Naive thymus-derived CD4-positive, alpha-beta T cell (primary cell): Measurements from ENCODE around the gene ZNF638. TPM values are rescaled to one million over a fixed set of nuclear protein-coding genes. Genes with fewer than 3 reads are reported as not detected.
A peak's percentile ranks its signal among the peaks of the same experiment; 100 is the strongest.

Experiments
- ATAC-seq: fragments of 150-1000 bp; cut with Tn5 transposase; 2 replicates; pipeline ENCODE4 v1.10.0; 2021; ENCODE audit warnings: mild to moderate bottlenecking, moderate library complexity
- CTCF ChIA-PET: fragments of 350-600 bp; sonication (Branson Sonifier 250); formaldehyde crosslinking; loops from one replicate; lab custom pipeline; 2021; ENCODE audit warnings: antibody characterized with exemption; lab: Charles Lee
- POLR2A ChIA-PET: fragments of 350-600 bp; sonication (Branson Sonifier 250); formaldehyde crosslinking; loops from one replicate; lab custom pipeline; 2021; ENCODE audit warnings: antibody characterized with exemption, inconsistent platforms; lab: Charles Lee
- DNase-seq, 9 donors: peaks; one replicate each; pipeline versions ENCODE4 v3.0.0 to v3.0.0-alpha.2; 2020 to 2022; ENCODE audit warnings: mixed read lengths in 1 of 9
- H3K27ac ChIP-seq: one replicate; pipeline ENCODE4 v1.7.0; 2013; ENCODE audit warnings: mild to moderate bottlenecking, low read depth, low read length, moderate library complexity
- H3K27me3 ChIP-seq, 2 donors: one replicate each; pipeline ENCODE4 v1.7.0; 2013; ENCODE audit warnings: low read length in 2 of 2, mild to moderate bottlenecking in 2 of 2, moderate library complexity in 2 of 2; ENCODE audit not compliant: control insufficient read depth in 2 of 2, insufficient read depth in 2 of 2
- H3K36me3 ChIP-seq, 3 experiments: 1 replicate in 2 of 3; 2 replicates in 1 of 3; pipeline ENCODE4 v1.7.0; 2013; ENCODE audit warnings: low read length in 3 of 3, mild to moderate bottlenecking in 3 of 3, moderate library complexity in 1 of 3; ENCODE audit not compliant: insufficient read depth in 3 of 3, control insufficient read depth in 2 of 3
- H3K4me1 ChIP-seq, 2 donors: one replicate each; pipeline ENCODE4 v1.7.0; 2013; ENCODE audit warnings: low read length in 2 of 2, mild to moderate bottlenecking in 2 of 2, moderate library complexity in 1 of 2; ENCODE audit not compliant: control insufficient read depth in 2 of 2, insufficient read depth in 2 of 2
- H3K4me3 ChIP-seq: 2 replicates; pipeline ENCODE4 v1.7.0; 2013; ENCODE audit warnings: mild to moderate bottlenecking, low read length
- H3K9me3 ChIP-seq, 3 experiments: 1 replicate in 2 of 3; 2 replicates in 1 of 3; pipeline ENCODE4 v1.7.0; 2013; ENCODE audit warnings: low read length in 3 of 3; ENCODE audit not compliant: control insufficient read depth in 2 of 3
- H3K27ac Mint-ChIP-seq, 9 donors: one replicate each; pipeline ENCODE4 v1.8.0; 2020 to 2022; ENCODE audit warnings: mixed read lengths in 9 of 9, mild to moderate bottlenecking in 8 of 9, moderate library complexity in 5 of 9, inconsistent platforms in 2 of 9
- H3K27me3 Mint-ChIP-seq, 5 donors: one replicate each; pipeline ENCODE4 v1.8.0; 2021 to 2022; ENCODE audit warnings: mixed read lengths in 5 of 5, mild to moderate bottlenecking in 1 of 5
- H3K36me3 Mint-ChIP-seq, 5 donors: one replicate each; pipeline ENCODE4 v1.8.0; 2020 to 2022; ENCODE audit warnings: mixed read lengths in 5 of 5, mild to moderate bottlenecking in 3 of 5, inconsistent platforms in 1 of 5
- H3K4me1 Mint-ChIP-seq, 7 donors: one replicate each; pipeline ENCODE4 v1.8.0; 2020 to 2022; ENCODE audit warnings: mixed read lengths in 7 of 7, mild to moderate bottlenecking in 3 of 7, inconsistent platforms in 1 of 7
- H3K4me3 Mint-ChIP-seq, 10 donors: one replicate each; pipeline ENCODE4 v1.8.0; 2020 to 2022; ENCODE audit warnings: mild to moderate bottlenecking in 10 of 10, mixed read lengths in 10 of 10, moderate library complexity in 6 of 10, inconsistent platforms in 2 of 10
- H3K9me3 Mint-ChIP-seq, 11 donors: one replicate each; pipeline ENCODE4 v1.8.0; 2020 to 2022; ENCODE audit warnings: mixed read lengths in 11 of 11, mild to moderate bottlenecking in 4 of 11, inconsistent platforms in 1 of 11, moderate library complexity in 1 of 11
- intact Hi-C, 2 donors: fragments of 100-400 bp; cut with micrococcal nuclease; formaldehyde crosslinking; loops; one replicate each; pipeline ENCODE4 v1.15.1; 2023
- polyA plus RNA-seq, 2 donors: library from polyadenylated mRNA; unstranded; fragments of 300-500 nt; fragmentation: Illumina TruSeq; gene quantifications; one replicate each; pipeline ENCODE4 v1.2.3, GENCODE V29; 2021
- total RNA-seq, 6 experiments: library from RNA in 5 of 6; stranded (reverse) in 5 of 6; gene quantifications; 1 replicate in 5 of 6; 2 replicates in 1 of 6; pipeline ENCODE4 v1.2.3 and lab custom pipeline; 2021 to 2026

The ZNF638 gene
- total and polyA plus RNA-seq, 7 experiments from 2014 or later, result 57.6 to 204 (median 114) TPM

GRCh38 chr2:71361631-71362030, 30.0 kb downstream of the ZNF638 start:
- Histone ChIP-seq H3K9me3 (no peaks in the 10 kb centered on the region), H3K27me3 (no peaks in the 10 kb centered on the region), H3K36me3 (peaks cover 15 to 76% (median 15%) of the 10 kb centered on the region in 3 experiments), H3K4me3 (no peak overlapping the region), H3K27ac (no peak overlapping the region), H3K4me1 (no peaks in the 10 kb centered on the region)
- H3K4me1 Mint-ChIP-seq, result peaks cover 16 to 53% (median 43%) of the 10 kb centered on the region in 7 donors
- H3K27me3 Mint-ChIP-seq, result no peaks in the 10 kb centered on the region
- DNase-seq (no peak), ATAC-seq (no peak)
- no peaks in the 10 kb centered on the region for H3K9me3 Mint-ChIP-seq
- ChIA-PET CTCF (no interaction called here), POLR2A (no interaction called here)
- intact Hi-C loops, result no loop called here
- H3K27ac Mint-ChIP-seq, result peak overlapping the region in 2 of 9 donors; percentile 1 to 48
- no peak overlapping the region for H3K4me3 Mint-ChIP-seq
- H3K36me3 Mint-ChIP-seq, result peaks cover 13 to 57% (median 44%) of the 10 kb centered on the region in 5 donors

GRCh38 chr2:71362447-71362846, 30.9 kb downstream of the ZNF638 start:
- peaks cover 16 to 45% (median 38%) of the 10 kb centered on the region in 7 donors for H3K4me1 Mint-ChIP-seq
- CTCF ChIA-PET, result no interaction called here
- no peaks in the 10 kb centered on the region for H3K9me3 ChIP-seq
- no peak overlapping the region for H3K4me3 ChIP-seq
- no peaks in the 10 kb centered on the region for H3K27me3 Mint-ChIP-seq
- H3K27ac Mint-ChIP-seq, result peak overlapping the region in 3 of 9 donors; percentile 1 to 78 (median 14)
- no peaks in the 10 kb centered on the region for H3K27me3 ChIP-seq
- ATAC-seq, result no peak
- no peaks in the 10 kb centered on the region for H3K4me1 ChIP-seq
- H3K27ac ChIP-seq, result no peak overlapping the region
- POLR2A ChIA-PET, result no interaction called here
- DNase-seq, result no peak
- peaks cover 13 to 54% (median 37%) of the 10 kb centered on the region in 5 donors for H3K36me3 Mint-ChIP-seq
- intact Hi-C loops, result no loop called here
- no peak overlapping the region for H3K4me3 Mint-ChIP-seq
- H3K9me3 Mint-ChIP-seq, result no peaks in the 10 kb centered on the region
- H3K36me3 ChIP-seq, result peaks cover 8 to 68% (median 15%) of the 10 kb centered on the region in 3 experiments

DNA sequence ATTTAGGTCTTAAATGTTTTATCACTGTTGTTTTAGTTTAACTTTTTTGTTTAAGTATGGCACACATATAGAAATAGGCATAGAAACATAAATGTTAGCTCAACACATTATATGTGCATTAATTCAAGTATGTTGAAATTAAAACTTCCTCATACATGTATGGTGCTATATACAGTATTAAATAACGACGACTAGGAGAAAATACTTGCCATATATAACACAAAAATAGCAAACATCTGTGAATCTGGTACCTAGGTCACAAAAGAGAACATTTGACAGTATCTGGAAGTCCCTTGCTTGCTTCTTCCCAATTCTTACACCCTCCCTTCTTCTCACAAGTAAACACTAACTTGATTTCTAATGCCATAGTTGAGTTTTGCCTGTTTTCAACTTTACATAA, 38.4 kb downstream of the ZNF638 start:
- no peak overlapping the region for H3K27ac ChIP-seq
- CTCF ChIA-PET, result no interaction called here
- Mint-ChIP-seq H3K27ac (peak overlapping the region in 2 of 9 donors; percentile 15 to 19), H3K36me3 (peaks cover 7 to 42% (median 16%) of the 10 kb centered on the region in 5 donors), H3K9me3 (no peaks in the 10 kb centered on the region), H3K27me3 (no peaks in the 10 kb centered on the region), H3K4me1 (peaks cover 0 to 32% (median 20%) of the 10 kb centered on the region in 7 donors), H3K4me3 (no peak overlapping the region)
- no peaks in the 10 kb centered on the region for H3K27me3 ChIP-seq
- ATAC-seq, result no peak
- intact Hi-C loops, result no loop called here
- H3K4me3 ChIP-seq, result no peak overlapping the region
- H3K36me3 ChIP-seq, result peaks cover 13 to 39% (median 17%) of the 10 kb centered on the region in 3 experiments
- H3K4me1 ChIP-seq, result no peaks in the 10 kb centered on the region
- no peak for DNase-seq
- POLR2A ChIA-PET, result no interaction called here
- no peaks in the 10 kb centered on the region for H3K9me3 ChIP-seq

DNA sequence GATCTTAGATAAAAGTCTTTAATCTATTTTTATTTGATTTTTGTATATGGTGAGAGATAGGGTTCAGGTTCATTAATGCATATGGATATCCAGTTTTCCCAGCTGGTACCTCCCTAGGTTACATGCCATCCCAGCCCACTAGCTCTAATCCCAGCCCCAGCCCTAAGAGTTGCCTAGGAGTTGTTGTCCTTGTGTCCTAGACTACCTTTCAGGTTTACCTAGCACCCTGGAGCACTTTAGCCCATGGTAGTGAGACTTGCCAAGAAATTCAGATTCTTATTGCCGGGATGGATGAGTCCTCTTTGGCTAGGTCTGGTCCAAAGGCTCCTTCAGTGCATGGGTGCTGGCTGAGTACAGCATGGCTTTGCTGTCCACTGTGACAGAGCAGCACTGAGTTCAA, 40.5 kb downstream of the ZNF638 start:
- Histone ChIP-seq H3K27ac (no peak overlapping the region), H3K27me3 (no peaks in the 10 kb centered on the region), H3K4me3 (no peak overlapping the region), H3K9me3 (no peaks in the 10 kb centered on the region), H3K4me1 (no peaks in the 10 kb centered on the region), H3K36me3 (peaks cover 10 to 49% (median 17%) of the 10 kb centered on the region in 3 experiments)
- no peak overlapping the region for H3K4me3 Mint-ChIP-seq
- H3K36me3 Mint-ChIP-seq, result peaks cover 4 to 52% (median 21%) of the 10 kb centered on the region in 5 donors
- no peaks in the 10 kb centered on the region for H3K9me3 Mint-ChIP-seq
- CTCF ChIA-PET, result no interaction called here
- DNase-seq, result no peak
- no peaks in the 10 kb centered on the region for H3K27me3 Mint-ChIP-seq
- ATAC-seq, result no peak
- H3K4me1 Mint-ChIP-seq, result peaks cover 2 to 41% (median 28%) of the 10 kb centered on the region in 7 donors
- intact Hi-C loops, result no loop called here
- peak overlapping the region in 3 of 9 donors; percentile 35 to 80 (median 50) for H3K27ac Mint-ChIP-seq
- POLR2A ChIA-PET, result no interaction called here

DNA sequence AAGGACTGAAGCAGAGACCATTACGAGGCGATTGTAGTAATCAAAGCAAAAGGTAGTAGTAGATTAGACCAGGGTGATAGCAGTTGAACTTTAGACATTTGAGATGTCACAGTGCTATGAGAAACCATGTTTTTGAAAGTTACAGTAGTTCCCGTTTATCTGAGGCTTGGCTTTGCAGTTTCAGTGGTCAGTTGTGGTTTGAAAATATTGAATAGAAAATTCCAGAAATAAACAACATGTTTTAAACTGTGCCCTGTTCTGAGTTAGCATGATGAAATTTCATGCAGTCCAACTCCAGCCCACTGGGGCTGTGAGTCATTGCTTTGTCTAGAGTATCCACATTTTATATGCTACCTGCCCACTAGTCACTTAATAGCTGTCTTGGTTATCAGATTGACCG, 47.5 kb downstream of the ZNF638 start:
- Histone ChIP-seq H3K27me3 (no peaks in the 10 kb centered on the region), H3K4me1 (no peaks in the 10 kb centered on the region), H3K27ac (no peak overlapping the region), H3K4me3 (no peak overlapping the region), H3K9me3 (no peaks in the 10 kb centered on the region), H3K36me3 (peaks cover 11 to 37% (median 13%) of the 10 kb centered on the region in 3 experiments)
- Mint-ChIP-seq H3K27ac (peak overlapping the region in 5 of 9 donors; percentile 23 to 70 (median 35)), H3K27me3 (no peaks in the 10 kb centered on the region), H3K36me3 (peaks cover 17 to 63% (median 41%) of the 10 kb centered on the region in 5 donors), H3K4me3 (no peak overlapping the region), H3K9me3 (peaks cover 0 to 1% (median 0%) of the 10 kb centered on the region in 11 donors), H3K4me1 (peaks cover 9 to 40% (median 27%) of the 10 kb centered on the region in 7 donors)
- ATAC-seq, result no peak
- ChIA-PET CTCF (no interaction called here), POLR2A (no interaction called here)
- DNase-seq, result no peak
- intact Hi-C loops, result no loop called here

GRCh38 chr2:71380665-71381064, 49.1 kb downstream of the ZNF638 start:
- ChIA-PET POLR2A (no interaction called here), CTCF (no interaction called here)
- H3K27me3 ChIP-seq, result no peaks in the 10 kb centered on the region
- H3K36me3 Mint-ChIP-seq, result peaks cover 20 to 66% (median 43%) of the 10 kb centered on the region in 5 donors
- intact Hi-C loops, result no loop called here
- H3K4me3 Mint-ChIP-seq, result no peak overlapping the region
- no peak for ATAC-seq
- H3K4me1 Mint-ChIP-seq, result peaks cover 12 to 30% (median 27%) of the 10 kb centered on the region in 7 donors
- DNase-seq, result no peak
- H3K27me3 Mint-ChIP-seq, result no peaks in the 10 kb centered on the region
- H3K4me3 ChIP-seq, result no peak overlapping the region
- H3K36me3 ChIP-seq, result peaks cover 11 to 39% (median 13%) of the 10 kb centered on the region in 3 experiments
- no peaks in the 10 kb centered on the region for H3K9me3 ChIP-seq
- H3K27ac Mint-ChIP-seq, result peak overlapping the region in 2 of 9 donors; percentile 22 to 44
- no peak overlapping the region for H3K27ac ChIP-seq
- peaks cover 0 to 1% (median 0%) of the 10 kb centered on the region in 11 donors for H3K9me3 Mint-ChIP-seq
- no peaks in the 10 kb centered on the region for H3K4me1 ChIP-seq

DNA sequence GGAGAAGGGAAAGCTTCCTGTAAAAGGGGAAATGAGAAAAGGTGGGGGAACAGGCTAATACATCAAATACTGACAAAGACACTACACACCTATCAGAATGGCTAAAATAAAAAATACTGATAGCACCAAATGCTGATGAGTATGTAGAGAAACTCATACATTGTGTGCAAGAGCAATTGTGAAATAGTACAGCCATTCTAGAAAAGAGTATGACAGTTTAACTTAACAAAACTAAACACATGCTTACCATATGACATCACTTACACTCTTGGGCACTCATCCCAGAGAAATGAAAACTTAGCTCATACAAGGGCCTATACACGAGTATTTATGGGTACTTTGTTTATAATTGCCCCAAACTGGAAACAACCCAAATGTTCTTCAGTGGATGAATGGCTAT, 53.4 kb downstream of the ZNF638 start:
- no peak overlapping the region for H3K27ac ChIP-seq
- ChIA-PET POLR2A (interaction anchor here (0.7 kb wide), 1 partner anchor 1848 kb away, joined by 3 read pairs; no protein-coding TSS in a partner anchor), CTCF (no interaction called here)
- Mint-ChIP-seq H3K9me3 (peaks cover 0 to 8% (median 0%) of the 10 kb centered on the region in 11 donors), H3K27me3 (no peaks in the 10 kb centered on the region), H3K4me1 (peaks cover 0 to 8% (median 6%) of the 10 kb centered on the region in 7 donors), H3K36me3 (peaks cover 24 to 77% (median 63%) of the 10 kb centered on the region in 5 donors), H3K4me3 (no peak overlapping the region), H3K27ac (no peak overlapping the region)
- no peak overlapping the region for H3K4me3 ChIP-seq
- ATAC-seq (no peak), DNase-seq (no peak)
- no peaks in the 10 kb centered on the region for H3K9me3 ChIP-seq
- H3K36me3 ChIP-seq, result peaks cover 6 to 55% (median 25%) of the 10 kb centered on the region in 3 experiments
- intact Hi-C loops, result no loop called here
- no peaks in the 10 kb centered on the region for H3K27me3 ChIP-seq
- H3K4me1 ChIP-seq, result no peaks in the 10 kb centered on the region
